KMS-11 (cell line): ENCODE data around the gene RGS3.

ENCODE experiments used
- H2AFZ ChIP-seq: fragments of 200-600 bp; sonication (generic); 2 replicates; pipeline ENCODE4 v1.6.1; 2016; ENCODE audit warnings: antibody characterized with exemption, mixed run types, low read depth
- H3K27ac ChIP-seq: fragments of 200-600 bp; sonication (generic); 2 replicates; pipeline ENCODE4 v1.6.1; 2016; ENCODE audit warnings: mild to moderate bottlenecking, mixed run types
- H3K27me3 ChIP-seq: fragments of 200-600 bp; sonication (generic); 2 replicates; pipeline ENCODE4 v1.6.1; 2017; ENCODE audit warnings: mild to moderate bottlenecking, low read depth, mixed run types, moderate library complexity; ENCODE audit not compliant: insufficient read depth
- H3K36me3 ChIP-seq: fragments of 200-600 bp; sonication (generic); 2 replicates; pipeline ENCODE4 v1.6.1; 2017; ENCODE audit warnings: mild to moderate bottlenecking, mixed run types; ENCODE audit not compliant: insufficient read depth
- H3K4me1 ChIP-seq: fragments of 200-600 bp; sonication (generic); 2 replicates; pipeline ENCODE4 v1.6.1; 2016; ENCODE audit warnings: mild to moderate bottlenecking, low read depth, mixed run types; ENCODE audit not compliant: poor library complexity, severe bottlenecking
- H3K4me2 ChIP-seq: fragments of 200-600 bp; sonication (generic); 2 replicates; pipeline ENCODE4 v1.7.0; 2016; ENCODE audit warnings: mild to moderate bottlenecking, mixed run types
- H3K4me3 ChIP-seq: fragments of 200-600 bp; sonication (generic); IDR thresholded peaks from 2 replicates; pipeline ENCODE4 v1.6.1; 2017; ENCODE audit warnings: low read depth, low read length, mixed read lengths; ENCODE audit not compliant: insufficient read depth
- H3K79me2 ChIP-seq: fragments of 200-600 bp; sonication (generic); 2 replicates; pipeline ENCODE4 v1.6.1; 2016; ENCODE audit warnings: low read depth, mixed run types; ENCODE audit not compliant: insufficient read depth
- H3K9ac ChIP-seq: fragments of 200-600 bp; sonication (generic); 2 replicates; pipeline ENCODE4 v1.6.1; 2016; ENCODE audit warnings: mild to moderate bottlenecking, mixed run types
- H4K20me1 ChIP-seq: fragments of 200-600 bp; sonication (generic); 2 replicates; pipeline ENCODE4 v1.6.1; 2016; ENCODE audit warnings: mild to moderate bottlenecking, mixed run types; ENCODE audit not compliant: insufficient read depth
- TF ChIP-seq, protein P1 (sequence below): fragments of 200-600 bp; sonication (generic); conservative IDR thresholded peaks from 2 replicates; pipeline ENCODE4 v1.6.1; 2017; ENCODE audit warnings: low read depth, mild to moderate bottlenecking, antibody characterized with exemption, low read length, moderate library complexity, mixed read lengths

RGS3 gene

GRCh38 chr9:113543296-113543981, 79.9 kb downstream of the RGS3 start:
- Histone ChIP-seq H3K4me2 (no peak overlapping the region), H3K27ac (no peak overlapping the region), H3K4me3 (no peak overlapping the region), H3K4me1 (peaks cover 8% of the 10 kb centered on the region), H3K9ac (no peak overlapping the region), H3K79me2 (no peaks in the 10 kb centered on the region), H2AFZ (no peak overlapping the region), H3K36me3 (no peaks in the 10 kb centered on the region), H4K20me1 (no peaks in the 10 kb centered on the region), H3K27me3 (no peaks in the 10 kb centered on the region)
- TF ChIP-seq, protein P1, sequence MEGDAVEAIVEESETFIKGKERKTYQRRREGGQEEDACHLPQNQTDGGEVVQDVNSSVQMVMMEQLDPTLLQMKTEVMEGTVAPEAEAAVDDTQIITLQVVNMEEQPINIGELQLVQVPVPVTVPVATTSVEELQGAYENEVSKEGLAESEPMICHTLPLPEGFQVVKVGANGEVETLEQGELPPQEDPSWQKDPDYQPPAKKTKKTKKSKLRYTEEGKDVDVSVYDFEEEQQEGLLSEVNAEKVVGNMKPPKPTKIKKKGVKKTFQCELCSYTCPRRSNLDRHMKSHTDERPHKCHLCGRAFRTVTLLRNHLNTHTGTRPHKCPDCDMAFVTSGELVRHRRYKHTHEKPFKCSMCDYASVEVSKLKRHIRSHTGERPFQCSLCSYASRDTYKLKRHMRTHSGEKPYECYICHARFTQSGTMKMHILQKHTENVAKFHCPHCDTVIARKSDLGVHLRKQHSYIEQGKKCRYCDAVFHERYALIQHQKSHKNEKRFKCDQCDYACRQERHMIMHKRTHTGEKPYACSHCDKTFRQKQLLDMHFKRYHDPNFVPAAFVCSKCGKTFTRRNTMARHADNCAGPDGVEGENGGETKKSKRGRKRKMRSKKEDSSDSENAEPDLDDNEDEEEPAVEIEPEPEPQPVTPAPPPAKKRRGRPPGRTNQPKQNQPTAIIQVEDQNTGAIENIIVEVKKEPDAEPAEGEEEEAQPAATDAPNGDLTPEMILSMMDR: no peak

- Histone ChIP-seq H4K20me1 (no peaks in the 10 kb centered on the region), H2AFZ (no peak overlapping the region), H3K27me3 (no peaks in the 10 kb centered on the region), H3K79me2 (no peaks in the 10 kb centered on the region), H3K36me3 (no peaks in the 10 kb centered on the region), H3K4me1 (peaks cover 13% of the 10 kb centered on the region), H3K9ac (no peak overlapping the region), H3K4me2 (no peak overlapping the region), H3K4me3 (no peak overlapping the region), H3K27ac (no peak overlapping the region)
- TF ChIP-seq, protein P1: no peak
These were observed 80.4 kb downstream of the RGS3 start for GRCh38 chr9:113543982-113544303.

DNA sequence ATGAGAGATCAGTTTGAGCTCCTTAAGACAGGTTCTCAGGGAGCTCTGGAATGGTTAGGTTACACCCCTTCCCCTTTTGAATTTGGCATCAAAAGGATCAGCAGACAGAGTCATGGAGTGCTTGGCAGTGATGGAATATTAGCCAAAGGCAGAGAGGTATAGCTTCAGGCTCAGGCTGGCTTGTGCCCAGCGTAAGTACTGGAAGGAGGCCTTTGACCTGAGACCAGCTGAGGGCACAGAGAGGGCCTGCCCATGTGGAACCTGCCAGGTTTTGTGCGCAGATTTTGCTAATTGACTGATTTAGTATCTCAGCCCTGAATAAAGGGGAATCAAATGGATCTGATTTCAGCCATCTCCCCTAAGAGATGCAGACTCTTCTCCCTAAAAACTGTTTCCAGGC, 81.5 kb downstream of the RGS3 start:
- Histone ChIP-seq H3K36me3 (no peaks in the 10 kb centered on the region), H3K27me3 (no peaks in the 10 kb centered on the region), H3K79me2 (no peaks in the 10 kb centered on the region), H3K4me3 (no peak overlapping the region), H2AFZ (no peak overlapping the region), H4K20me1 (no peaks in the 10 kb centered on the region), H3K4me2 (no peak overlapping the region), H3K9ac (no peak overlapping the region), H3K4me1 (peaks cover 14% of the 10 kb centered on the region), H3K27ac (no peak overlapping the region)
- TF ChIP-seq, protein P1: no peak

- Histone ChIP-seq H3K4me2 (no peak overlapping the region), H3K36me3 (no peaks in the 10 kb centered on the region), H2AFZ (no peak overlapping the region), H4K20me1 (no peaks in the 10 kb centered on the region), H3K27ac (no peak overlapping the region), H3K27me3 (no peaks in the 10 kb centered on the region), H3K79me2 (no peaks in the 10 kb centered on the region), H3K4me3 (no peak overlapping the region), H3K9ac (no peak overlapping the region), H3K4me1 (peaks cover 14% of the 10 kb centered on the region)
- TF ChIP-seq, protein P1: no peak
These were observed 83.0 kb downstream of the RGS3 start for GRCh38 chr9:113546566-113546965.
